HG02588 (cell line): ENCODE data around the gene DOCK10.

Source experiments
- ATAC-seq: cut with Tn5 transposase; IDR thresholded peaks from one replicate; pipeline ENCODE4 v1.9.1; 2021; ENCODE audit warnings: mild to moderate bottlenecking, moderate library complexity; ENCODE audit not compliant: unreplicated experiment

Gene DOCK10

DNA sequence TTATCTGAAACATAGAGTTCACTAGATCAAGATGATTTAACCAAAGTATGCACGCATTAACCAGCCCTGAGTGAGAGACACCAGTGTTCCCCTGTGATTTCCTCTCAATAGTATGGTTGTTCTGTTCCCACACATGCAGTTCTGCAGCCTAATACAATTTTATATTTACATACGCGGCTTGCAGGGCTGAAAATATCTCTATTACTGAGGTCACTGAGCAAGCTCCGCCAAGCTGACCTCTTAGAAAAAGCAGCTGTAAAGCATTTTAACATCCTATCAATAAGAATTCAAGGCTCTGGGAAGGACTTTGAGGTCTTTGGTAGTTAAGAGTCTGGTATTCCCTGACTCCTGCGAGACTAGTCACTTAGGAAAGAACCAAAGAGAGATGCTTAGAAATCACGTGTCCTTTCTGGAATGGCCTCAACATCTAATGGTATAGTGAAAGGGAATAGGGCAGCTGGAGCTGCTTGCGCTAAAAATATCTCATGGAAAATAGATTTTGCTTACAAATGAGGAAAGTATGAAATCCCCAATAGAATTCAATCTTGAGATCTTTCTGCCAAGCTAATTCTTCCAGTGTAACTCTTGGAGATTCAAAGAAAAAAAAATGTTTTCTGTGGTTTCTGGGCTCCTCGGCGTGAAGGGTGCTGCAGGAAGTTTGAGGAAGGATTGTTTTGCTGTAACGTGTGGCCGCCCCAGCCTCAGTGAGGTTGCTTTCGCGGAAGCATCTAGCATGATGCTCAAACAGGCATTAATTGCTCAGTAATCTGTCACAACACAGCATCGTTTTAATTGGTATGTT is 59.2 kb downstream of the DOCK10 start:
- ATAC-seq: no peak

DNA sequence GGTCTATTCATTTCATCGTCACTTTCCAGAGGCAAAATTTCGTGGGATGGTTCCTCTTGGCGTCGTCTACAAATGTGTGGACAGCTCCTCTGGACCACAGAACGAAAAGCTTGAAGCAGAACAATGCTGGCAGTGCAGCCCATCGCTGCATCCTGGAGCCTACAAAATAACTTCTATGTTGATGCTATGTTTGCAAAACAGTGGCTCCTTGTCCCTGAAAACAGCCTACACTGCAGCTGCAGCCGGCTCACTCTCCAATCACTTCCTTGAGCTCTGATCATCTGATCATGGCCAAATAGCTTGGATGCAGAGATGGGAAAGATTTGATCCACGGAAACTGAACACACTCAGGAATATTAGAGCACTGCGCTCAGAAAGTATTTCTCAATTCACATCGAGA is 60.0 kb downstream of the DOCK10 start:
- ATAC-seq: no peak

DNA sequence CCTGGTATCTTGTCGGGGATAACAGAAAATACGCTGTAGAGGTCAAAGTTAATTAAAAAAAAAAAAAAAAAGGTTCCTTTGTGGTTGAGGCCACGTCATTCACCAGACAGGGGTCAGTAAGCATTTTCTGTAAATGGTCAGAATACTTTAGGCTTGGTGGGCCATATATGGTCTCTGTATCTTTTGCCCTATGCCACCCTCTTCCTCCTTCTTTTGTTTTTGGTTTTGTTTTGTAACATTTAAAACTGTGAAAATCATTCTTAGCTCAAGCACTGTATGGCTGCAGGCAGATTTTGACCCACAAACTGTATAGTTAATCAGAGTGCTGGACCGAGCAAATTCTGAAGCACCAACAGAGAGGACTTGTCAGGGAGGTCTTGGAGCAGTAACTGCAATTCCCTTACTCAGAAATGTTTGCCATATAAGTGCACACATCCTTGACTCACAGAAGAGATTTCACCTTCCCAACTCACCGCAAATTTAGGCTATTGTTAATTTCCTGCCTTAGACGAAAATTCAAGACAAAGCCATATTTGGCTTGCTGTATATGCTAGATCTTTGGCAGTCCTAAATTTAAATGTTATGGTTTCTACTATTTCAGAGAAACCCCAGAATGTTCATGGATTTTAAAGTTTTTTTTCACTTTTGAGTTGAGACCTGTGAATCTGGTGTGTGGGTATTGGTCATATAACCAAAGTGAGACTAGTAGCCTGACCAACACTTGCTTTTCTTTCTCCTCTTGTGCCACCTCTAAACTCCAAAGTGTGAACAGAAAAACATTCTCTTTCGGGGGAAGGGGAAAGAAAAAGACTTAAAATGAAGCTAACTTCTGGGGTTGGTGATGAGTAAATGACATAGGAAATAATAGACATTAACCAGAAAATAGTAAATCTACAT is 65.4 kb downstream of the DOCK10 start:
- peak; percentile 33 for ATAC-seq

DNA sequence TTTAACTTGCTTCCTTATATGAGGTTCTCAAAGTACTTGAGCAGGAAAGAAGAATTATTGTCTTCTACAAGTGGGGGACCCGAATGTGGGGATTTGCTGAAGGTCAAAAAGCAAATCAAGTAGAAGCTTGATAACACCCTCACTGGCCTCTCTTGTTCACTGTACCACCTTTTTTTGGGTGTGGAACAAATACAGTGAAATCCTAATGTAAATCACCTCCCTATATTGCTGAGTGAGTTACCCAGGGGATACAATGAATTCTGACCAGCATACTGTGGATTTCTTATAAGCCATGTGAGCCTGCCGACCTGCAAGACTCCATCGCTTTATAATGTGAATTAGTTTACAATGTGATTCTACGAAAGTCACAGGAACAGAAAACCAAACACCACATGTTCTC is 66.5 kb downstream of the DOCK10 start:
- ATAC-seq: no peak

DNA sequence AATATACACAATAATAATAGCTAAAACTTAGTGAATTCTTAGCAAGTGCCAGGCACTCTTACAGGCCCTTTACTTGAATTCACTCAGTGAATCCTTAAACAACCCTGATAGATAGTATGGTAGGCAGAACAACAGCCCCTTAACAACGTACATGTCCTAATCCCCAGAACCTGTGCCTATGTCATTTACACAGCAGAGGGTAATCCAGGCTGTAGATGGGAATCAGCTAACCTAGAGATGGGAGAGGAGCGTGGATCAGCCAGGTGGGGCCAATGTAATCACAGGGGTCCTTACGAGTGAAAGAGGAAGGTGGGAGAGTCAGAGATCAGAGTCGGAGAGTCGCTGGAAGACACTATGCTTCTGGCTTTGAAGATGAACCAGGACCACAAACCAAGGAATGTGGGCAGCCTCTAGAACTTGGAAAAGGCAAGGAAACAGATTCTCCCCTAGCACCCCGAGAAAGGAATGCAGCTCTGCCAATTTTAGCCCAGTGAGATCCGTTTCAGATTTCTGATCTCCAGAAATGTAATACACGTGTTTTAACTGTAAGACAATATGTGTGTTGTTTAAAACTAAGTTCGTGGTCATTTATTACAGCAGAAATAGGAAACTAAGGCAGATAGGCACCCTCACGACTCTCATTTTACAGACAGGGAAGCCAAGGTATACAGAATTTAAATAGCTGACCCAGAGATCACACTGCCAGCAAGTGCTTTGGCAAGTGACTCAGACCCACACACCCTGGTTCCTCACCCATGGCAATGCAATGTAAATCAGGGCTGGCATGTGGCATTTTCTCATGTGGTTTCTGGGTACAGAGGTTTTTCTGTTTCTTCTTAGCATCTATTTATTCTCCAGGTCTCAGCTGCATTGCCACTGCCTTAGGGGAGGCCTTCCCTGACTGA is 68.9 kb downstream of the DOCK10 start:
- peak; percentile 41 for ATAC-seq

DNA sequence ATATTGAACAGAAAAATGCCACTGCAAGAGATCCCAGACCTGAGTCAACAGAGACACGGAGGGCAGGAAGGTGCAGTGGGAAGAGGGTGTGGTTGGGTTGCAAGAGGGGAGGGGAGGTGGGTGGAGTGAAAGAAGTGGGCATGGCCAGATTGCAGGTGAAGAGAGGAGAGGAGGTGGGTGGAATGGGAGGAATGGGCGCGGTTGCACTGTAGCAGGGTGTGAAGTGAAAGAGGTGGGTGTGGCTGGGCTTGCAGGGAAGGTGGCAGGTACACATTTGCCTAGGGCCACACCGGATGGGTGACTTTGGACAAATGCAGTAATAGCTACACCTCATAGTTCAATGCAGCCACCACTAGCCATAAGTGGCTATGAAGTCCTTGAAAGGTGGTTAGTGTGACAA is 71.1 kb downstream of the DOCK10 start:
- peak; percentile 45 for ATAC-seq

DNA sequence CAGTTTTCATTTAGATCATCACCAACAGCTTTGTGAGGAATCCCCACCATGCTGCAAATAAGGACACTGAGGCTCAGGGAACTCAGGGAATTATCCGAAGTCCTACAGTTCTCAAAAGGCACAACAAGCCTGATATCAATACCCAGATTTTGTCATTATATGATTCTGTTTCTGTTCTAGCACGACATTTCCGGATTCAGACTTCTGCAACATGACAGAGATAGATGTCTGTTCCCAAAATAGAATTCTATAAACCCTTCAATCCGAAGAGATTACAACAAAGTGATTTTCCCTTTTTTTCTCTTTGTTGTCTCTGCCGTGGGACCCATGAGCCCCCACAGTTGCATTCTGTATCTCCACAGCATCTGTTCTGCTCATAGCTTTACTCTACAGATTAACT is 72.0 kb downstream of the DOCK10 start:
- no peak for ATAC-seq

DNA sequence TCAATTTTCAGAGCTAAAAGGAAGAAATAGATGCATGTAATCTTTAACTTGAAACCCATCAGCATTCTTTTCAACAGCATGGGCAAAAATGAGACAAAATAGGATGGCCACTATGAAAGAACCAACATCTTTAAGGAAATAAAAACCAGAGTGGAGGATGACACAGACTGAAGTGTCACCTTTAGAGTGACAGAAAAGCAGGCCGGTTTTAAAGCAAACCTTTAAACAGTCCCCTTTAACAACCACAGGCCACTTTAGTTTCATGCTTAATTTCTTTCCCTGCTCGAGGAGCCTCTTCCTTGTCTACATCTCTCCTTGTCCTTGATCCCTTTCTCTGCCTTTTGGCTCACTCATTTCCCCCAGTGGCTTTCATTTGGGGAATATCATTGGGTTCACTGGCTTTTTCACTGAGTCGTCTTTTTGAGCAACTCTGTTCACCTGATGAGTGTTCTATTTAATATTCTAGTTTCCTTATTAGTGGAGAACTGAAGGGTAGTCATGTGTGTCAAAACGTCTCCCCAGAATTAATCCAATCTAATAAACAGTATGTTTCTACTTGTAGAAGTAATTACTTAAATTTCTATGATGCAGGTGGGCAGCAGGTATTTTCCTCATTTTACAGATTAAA is 72.5 kb downstream of the DOCK10 start:
- ATAC-seq: no peak

DNA sequence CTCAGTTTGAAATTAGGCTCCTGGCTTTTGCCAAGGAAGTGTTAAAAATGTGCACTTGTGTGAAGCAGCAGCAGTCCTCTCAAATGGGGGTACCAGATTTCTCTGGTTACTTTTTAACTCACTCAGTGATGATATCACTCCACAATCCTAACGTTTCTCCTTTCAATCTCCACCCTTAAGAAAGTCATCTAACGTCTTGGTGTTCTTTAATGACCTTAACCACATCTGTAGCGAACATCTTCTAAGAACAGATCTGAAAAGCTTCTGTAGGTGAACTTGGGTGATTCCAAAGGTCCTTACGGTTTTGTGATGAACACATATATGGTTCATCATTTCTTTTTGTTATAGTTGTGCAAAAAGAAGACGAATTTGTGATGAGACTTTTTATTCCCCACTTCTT is 73.2 kb downstream of the DOCK10 start:
- ATAC-seq: no peak

DNA sequence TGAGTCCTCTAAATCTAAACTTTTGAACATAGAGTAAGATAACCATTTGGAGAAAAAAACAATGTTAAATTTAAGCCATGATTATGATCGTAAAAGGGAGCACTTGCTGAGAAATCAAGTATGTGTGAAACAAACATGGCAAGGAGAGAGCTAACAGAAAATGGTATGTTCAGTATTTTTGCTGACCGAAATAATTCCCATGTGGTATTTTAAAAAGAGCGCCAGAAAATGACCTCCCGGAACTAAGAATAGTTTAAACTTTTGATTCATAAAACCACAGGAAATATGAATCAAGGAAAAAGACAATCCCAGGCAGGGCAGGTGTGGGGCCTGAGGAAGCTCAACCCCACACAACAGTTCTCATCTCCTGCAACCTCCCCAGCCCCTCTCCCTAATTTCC is 74.2 kb downstream of the DOCK10 start:
- no peak for ATAC-seq

DNA sequence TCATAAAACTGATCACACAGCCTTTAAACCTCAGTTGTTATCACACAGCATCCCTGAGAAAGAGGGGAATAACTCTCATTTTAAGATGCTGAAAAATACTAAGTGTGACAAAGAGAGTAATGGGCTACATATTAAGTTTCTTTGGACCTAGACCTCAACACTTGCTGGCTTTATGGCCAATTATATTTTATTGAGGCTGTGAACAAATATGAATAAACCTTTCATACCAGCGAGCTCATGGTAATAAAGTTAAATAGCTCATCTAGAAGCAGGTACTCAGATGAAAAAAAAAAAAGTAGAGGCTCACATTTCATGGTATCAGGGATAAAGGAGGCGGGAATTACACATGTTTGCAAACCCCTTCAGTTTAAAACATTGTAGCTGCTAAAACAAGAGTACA is 75.7 kb downstream of the DOCK10 start:
- no peak for ATAC-seq

DNA sequence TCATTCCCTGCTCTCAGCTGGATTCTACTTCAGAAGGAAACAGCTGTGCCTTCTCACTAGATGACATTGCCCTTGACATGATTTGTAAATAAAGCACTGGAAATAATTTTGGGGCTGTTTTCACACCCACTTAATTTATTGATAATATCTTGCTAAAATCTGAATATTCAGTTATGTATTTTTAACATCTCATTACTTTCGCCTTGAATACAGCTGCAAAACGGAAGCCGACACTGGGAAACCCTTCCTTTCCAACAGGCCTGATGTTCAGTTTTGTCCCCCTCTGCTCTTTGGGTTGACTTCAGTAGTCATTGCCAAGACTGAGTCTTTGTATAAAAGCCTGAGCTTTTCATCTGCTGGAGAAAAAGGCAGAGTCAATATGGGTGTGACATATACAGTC is 82.7 kb downstream of the DOCK10 start:
- ATAC-seq: no peak

DNA sequence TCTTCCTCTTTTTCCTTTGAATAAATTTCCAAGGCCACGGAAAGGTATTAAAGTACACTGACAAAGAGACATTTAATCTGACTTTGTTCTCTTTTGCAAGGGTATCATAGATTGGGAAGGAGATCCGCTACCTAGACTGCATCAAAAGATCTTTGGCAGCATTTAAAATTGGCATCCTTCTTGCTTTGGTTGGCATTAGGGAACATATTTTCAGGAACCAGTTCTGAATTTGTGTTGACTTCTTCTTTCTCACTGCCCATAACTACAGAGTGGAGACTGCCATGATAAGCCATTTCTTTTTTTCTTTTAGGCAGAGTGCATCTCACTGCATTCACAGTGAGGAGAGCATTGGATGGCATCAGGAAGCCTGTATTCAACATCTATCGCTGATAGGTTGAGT is 83.4 kb downstream of the DOCK10 start:
- ATAC-seq: no peak

DNA sequence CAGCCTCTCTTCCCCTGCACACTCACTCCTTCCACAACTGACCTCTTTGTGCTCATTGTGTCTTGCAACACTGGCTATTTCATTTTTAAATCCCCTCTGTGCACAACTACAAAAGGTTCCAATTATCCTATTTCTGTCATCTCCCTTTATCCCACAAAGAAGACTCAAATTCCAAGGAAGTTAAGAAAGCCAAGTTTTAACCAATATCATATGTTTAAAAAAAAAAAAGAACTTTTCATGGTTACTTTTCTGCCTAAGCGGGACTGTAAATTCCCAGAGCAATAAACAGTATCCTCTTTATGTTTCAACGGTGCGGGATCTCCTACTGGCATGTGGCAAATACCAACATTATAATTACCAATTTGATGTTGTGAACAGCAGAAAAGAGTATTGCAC is 83.8 kb downstream of the DOCK10 start:
- no peak for ATAC-seq

DNA sequence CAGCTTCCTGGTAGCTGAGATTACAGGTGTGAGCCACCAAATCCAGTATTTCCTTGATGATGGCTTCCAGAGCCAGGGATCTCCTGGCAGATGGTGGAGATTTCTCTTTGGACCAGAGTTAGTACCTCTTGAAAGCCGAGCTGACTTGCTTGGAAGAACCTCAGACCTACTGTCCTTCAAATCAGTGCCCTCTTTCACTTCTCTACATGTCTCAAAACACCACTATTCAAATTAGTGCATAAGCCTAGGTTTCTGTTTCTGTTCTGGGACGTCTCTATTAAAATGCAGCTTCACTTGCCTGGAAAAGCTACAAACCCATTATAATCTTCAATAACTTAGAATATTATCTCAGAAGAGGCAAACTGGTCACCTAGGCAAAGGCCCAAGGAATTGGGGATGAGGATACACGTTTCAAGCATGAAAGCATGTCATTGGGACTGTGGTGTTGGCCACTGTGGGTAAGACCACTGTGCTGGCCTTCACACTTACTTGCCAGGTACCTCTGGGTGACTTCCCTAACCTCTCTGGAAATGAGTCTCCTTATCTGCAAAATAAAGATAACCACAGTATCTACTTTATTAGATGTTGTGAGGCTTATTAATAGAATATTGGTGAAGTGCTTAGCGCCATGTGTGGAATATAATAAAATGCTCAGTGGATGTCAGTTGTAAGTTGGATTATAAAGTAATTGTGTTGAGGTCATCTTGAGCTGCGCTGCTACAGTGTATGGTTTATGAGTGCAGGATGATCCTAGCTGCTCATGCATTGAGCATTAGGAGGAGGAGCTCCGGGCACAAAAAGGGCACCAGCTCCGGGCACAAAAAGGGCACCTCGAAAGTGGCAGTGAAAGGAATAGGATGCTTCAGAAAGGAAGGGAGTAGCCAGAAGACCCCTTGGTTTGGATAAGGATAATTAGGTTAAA is 84.5 kb downstream of the DOCK10 start:
- peak; percentile 86 for ATAC-seq

DNA sequence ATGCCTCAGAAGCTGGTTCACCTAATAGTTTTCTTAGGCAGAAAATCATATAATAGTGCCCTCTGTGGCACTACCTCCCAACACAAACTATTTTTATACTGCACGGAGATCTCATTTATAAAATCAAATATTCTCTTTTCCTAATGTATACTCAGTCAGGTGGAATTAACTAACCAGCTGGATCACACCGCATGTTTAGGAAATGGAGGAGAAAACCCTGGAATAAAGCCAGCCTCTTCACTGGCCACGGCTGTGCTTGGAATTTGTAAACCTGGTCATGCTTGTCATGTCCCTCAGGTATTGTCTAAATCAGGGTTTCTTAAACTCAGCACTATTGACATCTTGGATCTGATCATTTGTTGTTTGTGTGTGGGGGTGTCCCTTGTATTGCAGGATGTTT is 85.6 kb downstream of the DOCK10 start:
- no peak for ATAC-seq

DNA sequence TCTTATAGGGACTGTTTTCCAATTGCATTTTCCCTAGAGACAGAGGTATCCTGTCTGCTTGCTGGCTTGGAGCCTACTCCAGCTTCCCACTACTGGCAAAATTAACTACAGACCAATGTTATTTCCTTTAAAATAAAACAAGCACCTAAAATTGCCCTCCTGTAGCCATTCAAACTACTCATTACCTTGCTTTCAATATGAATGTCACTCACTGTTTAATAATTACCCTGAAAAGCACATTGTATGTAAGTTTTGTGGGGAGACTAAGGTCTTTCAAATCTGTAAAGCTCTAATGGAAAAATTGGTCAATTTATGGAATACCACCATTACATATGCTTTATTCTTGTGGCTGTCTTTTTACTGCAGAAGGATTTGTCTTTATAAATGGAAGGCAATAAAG is 87.3 kb downstream of the DOCK10 start:
- ATAC-seq: peak; percentile 27

DNA sequence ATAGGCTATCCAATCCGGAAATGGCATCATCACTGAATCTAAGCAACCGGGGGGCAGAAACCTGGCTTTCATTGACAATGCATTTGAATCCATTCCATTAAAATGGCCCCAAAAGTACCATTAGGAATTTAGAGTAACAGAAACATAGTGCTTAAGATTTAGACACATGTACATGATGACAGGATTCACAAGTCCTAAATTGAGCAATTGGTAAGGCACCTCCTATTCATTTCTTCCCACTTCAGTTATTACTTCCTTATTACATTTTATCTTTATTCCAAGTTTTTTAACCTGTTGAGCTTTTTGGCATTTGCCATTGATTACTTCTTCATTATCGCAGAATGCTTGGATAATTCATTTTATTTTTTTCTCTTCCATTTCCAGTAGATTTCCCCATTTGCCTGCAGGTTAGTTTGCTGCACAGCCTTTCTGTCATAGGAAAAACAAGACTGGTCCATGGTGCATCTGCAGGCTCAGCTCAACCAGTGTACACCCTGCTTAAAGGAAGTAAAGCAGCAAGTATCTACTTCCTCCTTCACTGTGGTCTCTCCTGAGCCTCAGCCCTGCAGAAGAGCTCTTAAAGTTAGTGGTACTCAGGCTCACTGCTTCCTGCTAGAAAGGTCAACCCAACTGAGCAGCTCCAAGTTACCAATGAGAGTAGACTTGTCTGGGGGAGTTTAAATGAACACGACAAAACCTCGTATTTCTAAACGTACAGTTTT is 89.2 kb downstream of the DOCK10 start:
- ATAC-seq: peak; percentile 47
